NOMO-1 treated with dmso at 0.1 percent for 144 hours (cell line): ENCODE results near the gene CD70.
"Not testable (repeated sequence)": the region's sequence is repeated elsewhere in the genome, so short reads cannot be mapped to it uniquely, and the experiment has no call there.

Experiments
- DNase-seq: peaks from one replicate; lab custom pipeline; 2025; ENCODE audit not compliant: unreplicated experiment; lab: John Stamatoyannopoulos, UW

Gene CD70

DNA sequence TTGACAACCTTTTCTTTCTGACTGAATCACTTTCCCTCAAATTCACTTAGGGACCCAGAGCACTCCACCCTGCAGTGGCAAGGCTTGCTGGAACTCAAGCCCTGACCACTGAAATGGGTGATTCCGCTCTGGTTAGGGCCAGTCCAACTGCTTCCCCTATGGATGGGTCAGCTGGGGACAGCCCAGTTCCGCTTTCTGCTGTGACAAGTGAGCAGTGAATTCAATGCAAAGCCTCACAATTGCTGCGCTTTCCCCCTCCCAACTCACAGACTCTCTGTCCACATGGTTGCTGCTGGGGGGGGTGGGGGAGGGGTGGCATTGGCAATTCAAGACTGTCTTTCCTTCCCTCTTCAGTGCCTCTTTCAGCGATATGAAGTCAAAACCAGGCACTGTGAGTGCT is 18.7 kb downstream of the CD70 start:
- peak; percentile 91 for DNase-seq

DNA sequence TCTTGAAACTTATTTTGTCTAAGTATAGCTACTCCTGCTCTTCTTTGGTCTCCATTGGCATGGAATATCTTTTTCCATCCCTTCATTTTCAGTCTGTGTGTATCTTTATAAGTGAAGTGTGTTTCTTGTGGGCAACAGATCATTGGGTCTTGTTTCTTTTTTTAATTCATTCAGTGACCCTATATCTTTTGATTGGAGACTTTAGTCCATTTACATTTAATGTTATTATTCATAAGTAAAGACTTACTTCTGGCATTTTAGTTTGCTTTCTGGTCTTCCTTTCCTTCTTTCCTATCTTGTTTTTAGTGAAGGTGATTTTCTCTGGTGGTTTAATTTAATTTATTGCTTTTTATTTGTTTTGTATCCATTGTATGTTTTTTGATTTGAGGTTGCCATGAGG is 19.8 kb downstream of the CD70 start:
- no peak for DNase-seq

DNA sequence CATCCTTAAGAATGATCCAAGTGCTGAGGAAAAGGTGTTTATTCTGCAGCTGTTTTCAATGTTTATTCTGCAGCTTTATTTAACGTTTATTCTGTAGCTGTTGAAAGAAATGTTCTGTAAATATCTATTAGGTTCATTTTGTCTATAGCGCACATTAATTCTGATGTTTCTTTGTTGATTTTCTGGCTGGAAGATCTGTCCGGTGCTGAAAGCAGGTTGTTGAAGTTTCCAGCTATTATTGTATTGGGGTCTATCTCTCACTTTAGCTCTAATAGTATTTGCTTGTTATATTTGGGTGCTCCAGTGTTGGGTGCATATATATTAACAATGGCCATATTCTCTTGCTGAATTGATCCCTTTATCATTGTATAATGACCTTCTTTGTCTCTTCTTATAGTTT is 20.2 kb downstream of the CD70 start:
- no peak for DNase-seq

DNA sequence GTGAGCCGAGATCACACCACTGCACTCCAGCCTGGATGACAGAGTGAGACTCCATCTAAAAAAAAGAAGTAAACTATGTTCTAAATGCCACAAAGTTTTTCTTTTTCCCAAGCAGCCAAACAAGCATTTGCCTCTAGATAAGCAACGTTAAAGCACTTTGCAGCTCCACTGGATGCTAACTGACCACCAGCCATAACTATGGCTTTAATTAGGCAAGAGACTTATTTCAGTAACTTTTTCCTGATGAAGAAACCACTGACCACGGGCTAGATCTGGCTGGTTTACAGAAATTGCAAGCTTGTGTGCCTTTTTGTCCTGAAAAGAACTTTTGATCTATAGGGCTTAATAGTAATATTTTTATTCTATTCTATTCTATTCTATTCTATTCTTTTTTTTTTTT is 22.1 kb downstream of the CD70 start:
- DNase-seq = no peak

DNA sequence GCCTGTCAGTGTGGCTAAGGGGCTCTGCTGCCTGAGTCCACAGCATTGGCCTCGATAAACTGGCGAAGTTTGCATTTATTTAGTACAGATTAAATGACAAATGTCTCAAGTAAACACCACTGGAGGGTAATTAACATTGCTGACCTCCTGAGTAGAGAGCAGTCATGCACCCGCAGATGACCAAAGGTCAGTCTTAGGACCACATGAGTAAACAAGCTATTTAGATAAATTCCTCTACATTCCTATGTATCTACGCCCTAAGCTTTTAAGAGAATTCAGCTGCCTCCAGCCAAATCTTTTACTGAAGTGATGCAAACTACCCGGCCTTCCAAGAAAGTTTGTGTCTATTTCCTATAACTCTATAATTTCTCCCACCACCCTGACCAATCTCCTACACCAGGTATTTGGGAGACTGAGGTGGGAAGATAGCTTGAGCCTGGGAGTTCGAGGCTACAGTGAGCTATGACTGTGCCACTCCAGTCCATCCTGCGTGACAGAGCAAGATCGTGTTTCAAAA is 22.9 kb downstream of the CD70 start:
- DNase-seq = no peak

DNA sequence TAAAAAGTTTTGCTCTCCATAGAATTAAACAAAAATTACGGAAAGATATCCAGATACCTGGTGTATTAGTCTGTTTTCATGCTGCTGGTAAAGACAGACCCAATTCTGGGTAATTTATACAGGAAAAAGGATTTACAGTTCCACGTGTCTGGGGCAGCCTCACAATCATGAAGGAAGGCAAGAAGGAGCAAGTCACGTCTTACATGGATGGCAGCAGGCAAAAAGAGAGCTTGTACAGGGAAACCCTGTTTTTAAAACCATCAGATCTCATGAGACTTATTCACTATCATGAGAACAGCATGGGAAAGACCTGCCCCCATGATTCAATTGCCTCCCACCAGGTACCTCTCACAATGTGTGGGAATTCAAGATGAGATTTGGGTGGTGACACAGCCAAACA is 24.2 kb downstream of the CD70 start:
- DNase-seq = not testable (repeated sequence)

DNA sequence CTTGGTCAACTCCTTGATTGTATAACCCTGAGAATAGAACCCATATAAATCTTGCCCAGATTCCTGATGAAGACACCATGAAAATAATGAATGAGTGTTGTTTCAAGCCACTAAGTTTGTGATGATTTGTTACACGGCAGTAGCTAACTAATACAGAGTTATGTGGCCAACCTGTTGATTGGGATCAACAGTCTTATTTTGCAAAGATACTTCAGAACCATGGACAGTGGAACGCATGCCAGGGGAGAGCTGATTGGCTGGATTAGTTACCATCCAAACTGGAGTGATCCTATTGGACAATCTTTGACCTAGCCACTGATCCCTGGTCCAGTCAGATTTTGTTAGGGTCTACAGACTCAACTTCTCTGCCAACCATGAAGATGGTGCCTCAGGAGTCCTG is 26.6 kb downstream of the CD70 start:
- DNase-seq = no peak

DNA sequence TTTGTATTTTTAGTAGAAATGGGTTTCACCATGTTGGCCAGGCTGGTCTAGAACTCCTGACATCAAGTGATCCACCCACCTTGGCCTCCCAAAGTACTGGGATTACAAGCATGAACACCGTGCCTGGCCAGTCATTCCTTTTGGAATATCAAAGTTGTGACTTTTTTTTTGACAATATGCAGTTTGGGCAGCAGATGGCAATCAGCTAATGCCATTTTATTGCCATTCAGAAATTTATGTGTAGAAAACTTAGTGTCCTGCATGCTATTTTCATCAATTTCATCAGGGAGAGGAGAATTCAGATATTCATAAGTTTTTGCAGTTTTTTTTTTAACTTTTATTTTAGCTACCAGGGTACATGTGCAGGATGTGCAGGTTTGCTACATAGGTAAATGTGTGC is 28.5 kb downstream of the CD70 start:
- not testable (repeated sequence) for DNase-seq

DNA sequence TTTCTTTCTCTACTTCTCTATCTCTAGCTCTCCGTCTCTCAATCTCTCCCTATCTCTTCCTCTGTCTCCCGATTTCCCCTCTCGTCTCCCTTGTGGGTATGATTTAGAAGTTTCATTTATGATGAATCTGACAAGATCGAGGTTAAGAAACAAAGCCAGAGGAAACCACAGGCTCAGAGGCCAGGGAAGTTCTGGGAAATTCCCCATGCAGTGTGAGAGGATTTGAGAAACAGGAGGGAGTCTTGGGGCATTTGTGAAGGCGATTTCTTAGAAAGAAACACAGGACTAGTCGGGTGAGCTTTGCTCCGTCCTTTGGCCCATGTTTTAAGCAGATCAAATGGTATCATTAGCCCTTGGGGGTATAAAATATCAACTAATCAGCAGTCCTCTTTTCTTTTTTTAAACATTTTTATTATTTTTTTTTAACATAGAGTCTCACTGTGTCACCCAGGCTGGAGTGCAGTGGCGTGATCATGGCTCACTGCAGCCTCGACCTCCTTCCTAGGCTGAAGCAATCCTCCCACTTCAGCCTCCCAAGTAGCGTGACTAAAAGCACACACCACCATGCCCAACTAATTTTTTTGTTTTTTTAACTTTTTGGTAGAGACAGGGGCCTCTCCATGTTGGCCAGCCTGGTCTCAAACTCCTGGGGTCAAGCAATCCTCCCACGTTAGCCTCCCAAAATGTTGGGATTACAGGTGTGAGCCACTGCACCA is 34.3 kb downstream of the CD70 start:
- no peak for DNase-seq

DNA sequence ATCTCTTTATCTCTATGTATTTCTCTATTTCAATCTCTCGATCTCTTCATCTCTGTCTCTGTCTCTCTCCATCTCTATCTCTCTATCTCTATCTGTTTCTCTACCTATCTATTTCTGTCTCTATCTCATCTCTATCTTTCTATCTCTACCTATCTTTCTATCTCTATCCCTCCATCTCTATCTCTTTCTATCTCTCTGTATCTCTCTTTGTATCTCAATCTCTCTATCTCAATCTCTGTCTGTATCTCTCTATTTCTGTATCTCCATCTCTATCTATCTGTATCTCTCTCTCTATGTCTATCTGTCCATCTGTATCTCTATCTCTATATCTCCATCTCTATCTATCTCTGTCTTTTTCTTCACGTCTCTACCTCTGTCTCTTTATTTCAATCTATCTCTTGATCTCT is 34.9 kb downstream of the CD70 start:
- no peak for DNase-seq

DNA sequence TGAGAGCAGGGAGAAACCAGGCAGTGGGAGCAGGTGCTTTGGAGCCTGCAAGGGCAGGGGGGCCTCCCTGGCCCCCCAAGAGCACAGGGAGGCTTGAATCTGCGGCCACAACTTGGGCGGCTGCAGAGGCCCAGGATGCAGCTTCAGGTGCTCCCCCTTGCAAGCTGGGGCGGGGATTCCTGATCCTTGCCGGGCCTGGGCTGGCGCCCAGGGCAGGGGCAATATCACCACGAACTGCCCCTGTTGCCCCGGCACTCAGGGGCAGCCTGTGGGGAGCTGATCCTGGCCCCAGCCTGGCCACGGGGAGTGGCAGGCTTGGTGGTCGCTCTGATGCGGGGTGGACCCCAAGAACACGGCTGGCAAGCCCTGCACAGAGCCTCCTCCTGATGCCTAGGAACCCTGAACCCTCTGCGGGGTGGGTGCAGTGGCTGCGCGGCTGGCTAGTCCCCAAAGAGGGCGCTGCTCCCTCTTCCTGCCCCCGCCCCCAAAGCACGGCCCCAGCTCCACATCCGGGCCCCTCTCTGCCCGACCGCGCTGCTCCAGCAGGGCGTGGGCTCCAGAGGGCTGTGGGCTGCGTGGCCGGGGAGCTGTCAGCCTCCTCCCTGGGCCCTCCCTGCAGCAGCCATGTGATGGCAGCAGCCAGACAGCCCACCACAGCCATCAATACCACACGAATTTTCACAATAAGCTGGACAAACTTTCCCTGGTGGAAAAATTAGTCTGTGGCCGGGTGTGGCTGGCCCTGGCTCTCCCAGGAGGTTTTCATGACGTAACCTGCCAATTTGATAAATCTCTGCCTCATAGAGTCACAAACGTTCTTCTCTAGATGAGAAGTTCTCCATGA is 39.1 kb downstream of the CD70 start:
- DNase-seq = peak; percentile 75

DNA sequence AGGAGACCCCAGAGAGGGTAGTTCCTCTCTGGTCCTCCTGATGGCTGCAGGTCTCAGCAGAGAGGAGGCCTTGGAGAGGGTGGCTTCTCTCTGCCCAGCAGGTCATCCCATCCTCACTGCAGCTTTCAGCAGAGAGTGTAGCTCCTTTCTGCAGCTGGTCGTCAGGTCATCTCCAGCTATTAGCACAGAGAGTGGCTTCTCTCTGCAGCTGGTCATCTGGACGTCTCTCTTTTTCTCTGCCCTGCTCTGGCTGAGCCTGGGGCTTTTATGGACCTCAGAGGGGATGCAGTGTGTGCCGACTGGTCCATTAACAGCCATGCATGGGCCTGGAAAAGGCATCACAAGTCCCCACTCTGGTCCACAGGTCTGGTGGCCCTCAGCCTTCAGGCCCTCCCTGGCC is 39.9 kb downstream of the CD70 start:
- DNase-seq = no peak

DNA sequence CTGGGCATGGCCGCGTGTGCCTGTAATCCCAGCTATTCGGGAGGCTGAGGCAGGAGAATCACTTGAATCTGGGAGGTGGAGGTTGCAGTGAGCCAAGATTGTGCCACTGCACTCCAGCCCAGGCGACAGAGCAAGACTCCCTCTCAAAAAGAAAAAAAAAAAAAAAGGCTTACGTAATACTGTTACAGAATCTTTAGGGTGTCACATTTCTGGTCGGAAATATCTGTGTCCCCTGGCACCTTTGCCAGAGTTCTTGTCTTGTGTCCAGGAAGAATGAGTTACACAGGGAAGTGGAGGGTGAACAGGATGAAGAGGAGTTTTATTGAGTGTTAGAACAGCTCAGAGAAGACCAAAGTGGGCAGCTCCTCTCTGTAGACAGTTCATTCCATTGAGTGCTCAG is 40.3 kb downstream of the CD70 start:
- DNase-seq = not testable (repeated sequence)

DNA sequence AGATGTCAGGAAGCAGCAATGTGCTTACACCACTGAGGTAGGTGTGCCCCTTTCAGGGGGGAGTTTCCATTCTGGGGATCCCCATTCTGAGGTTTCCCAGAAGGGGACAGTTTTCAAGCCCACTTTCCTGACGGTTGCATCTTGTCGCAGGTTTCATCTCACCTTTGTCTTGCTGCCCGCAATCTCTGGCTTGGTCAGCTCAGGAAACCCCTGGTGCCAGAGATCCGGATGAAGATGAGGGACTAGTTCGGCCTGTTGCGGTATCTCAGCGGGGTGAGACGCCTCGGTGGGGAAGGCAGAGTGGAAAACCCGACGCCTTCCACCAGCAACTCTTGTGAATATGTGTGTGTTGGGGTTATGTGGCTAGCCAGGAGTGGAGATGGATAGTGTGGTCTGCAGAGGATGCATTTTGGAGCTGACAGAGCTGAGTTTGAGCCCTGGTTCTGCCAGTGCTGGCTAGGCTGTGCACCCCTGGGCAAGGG is 47.0 kb downstream of the CD70 start:
- DNase-seq = no peak

DNA sequence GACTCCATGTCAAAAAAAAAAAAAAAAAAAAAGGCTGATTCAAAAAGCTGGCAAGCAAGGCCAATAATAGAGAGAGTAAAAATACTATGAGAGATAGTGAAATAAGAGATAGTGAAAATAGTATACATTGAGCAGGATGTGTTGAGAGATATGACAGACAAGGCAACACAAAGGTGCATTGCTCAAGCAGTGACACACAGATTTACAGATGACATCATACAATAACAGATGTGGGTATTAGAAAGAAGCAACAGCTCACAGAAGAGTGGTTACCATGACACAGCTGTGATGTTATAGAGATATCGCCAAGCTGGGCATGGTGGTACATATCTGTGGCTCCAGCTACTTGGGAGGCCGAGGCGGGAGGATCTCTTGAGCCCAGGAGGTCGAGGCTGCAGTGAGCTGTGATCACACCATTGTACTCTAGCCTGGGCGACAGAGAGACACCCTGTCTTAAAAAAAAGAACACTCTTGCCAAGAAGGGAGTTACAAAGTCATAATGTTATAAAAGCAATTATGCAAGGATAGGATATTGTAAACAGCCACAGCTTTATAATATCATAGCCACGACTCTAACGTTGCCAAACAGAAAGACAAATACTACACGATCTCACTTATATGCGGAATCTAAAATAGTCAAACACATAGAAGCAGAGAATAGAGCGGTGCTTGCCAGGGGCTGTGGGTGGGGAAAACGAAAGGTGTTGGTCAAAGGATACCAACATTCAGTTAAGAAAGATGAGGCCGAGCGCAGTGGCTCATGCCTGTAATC is 49.8 kb downstream of the CD70 start:
- no peak for DNase-seq

DNA sequence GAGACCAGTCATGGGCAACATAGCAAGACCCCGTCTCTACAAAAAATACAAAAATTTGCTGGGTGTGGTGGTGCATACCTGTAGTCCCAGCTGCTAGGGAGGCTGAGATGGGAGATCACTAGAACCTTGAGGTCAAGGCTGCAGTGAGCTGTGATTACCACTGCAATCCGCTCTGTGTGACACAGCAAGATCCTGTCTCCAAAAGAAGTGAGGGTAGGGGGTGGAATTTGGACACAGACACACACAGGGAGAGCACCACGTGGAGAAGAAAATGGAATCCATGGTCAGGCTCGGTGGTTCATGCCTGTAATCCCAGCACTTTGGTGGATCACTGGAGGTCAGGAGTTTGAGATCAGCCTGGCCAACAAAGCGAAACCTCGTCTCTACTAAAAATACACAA is 51.4 kb downstream of the CD70 start:
- DNase-seq = no peak
